Measurements from ENCODE around the gene TBC1D9. TPM values are rescaled to one million over a fixed set of nuclear protein-coding genes. Genes with fewer than 3 reads are reported as not detected.

Gene TBC1D9
- total RNA-seq, 1 experiment from 2014 or later = 9.5 TPM

GRCh38 chr4:140735317-140735716 lies 20.9 kb downstream of the TBC1D9 start:
- Histone ChIP-seq H3K27ac (ENCODE audit: low read depth, low read length) (no peak overlapping the region), H3K4me3 (replicated peaks in 1 of 2; ENCODE audit: low read depth in 1 of 2, low read length in 2 of 2) (no peak overlapping the region), H3K9ac (ENCODE audit: low read length) (no peak overlapping the region), H3K9me2 (ENCODE audit: insufficient read depth) (no peaks in the 10 kb centered on the region), H3K9me3 (ENCODE audit: control insufficient read depth in 1 of 2, insufficient read depth in 1 of 2, low read depth in 1 of 2, low read length in 2 of 2) (no peaks in the 10 kb centered on the region), H3K36me3 (ENCODE audit: control insufficient read depth in 1 of 2, insufficient read depth in 2 of 2, low read length in 2 of 2) (no peaks in the 10 kb centered on the region), H4K20me1 (ENCODE audit: insufficient read depth) (no peaks in the 10 kb centered on the region), H3K79me2 (ENCODE audit: insufficient read depth, low read length) (no peaks in the 10 kb centered on the region), H3K4me1 (ENCODE audit: control insufficient read depth in 1 of 2, insufficient read depth in 2 of 2, low read length in 2 of 2) (peaks cover 0 to 7% of the 10 kb centered on the region in 2 experiments; a peak in 3 of 4 replicates), H3K4me2 (ENCODE audit: low read length) (no peak overlapping the region), H3K27me3 (ENCODE audit: insufficient read depth, low read length) (no peaks in the 10 kb centered on the region), H2AFZ (ENCODE audit: low read depth, low read length, poor library complexity, severe bottlenecking) (no peak overlapping the region)
- ATAC-seq (no peak), DNase-seq (ENCODE audit: low read depth, low spot score) (no peak)
- no peak for TF ChIP-seq ELF1 (IDR thresholded peaks at IDR 0.05; ENCODE audit: borderline replicate concordance, low read depth)
- no peak for TF ChIP-seq MAX (IDR thresholded peaks at IDR 0.05)
- TF ChIP-seq ZFX (IDR thresholded peaks at IDR 0.05) = no peak
- no peak for TF ChIP-seq RAD21 (IDR thresholded peaks at IDR 0.05; ENCODE audit: low read depth)
- ChIA-PET POLR2A (no interaction called here), RAD21 (ENCODE audit: low non-redundant PET in 1 of 2, low total read pairs in 2 of 2, uncharacterized antibody in 2 of 2, unreplicated experiment in 2 of 2) (no interaction called here), CTCF (no interaction called here)
- no TSS peak for BruUV-seq (replicated peaks)
- intact Hi-C loops (cut with micrococcal nuclease) = no loop called here

- DNase-seq (ENCODE audit: low read depth, low spot score) (no peak), ATAC-seq (no peak)
- Histone ChIP-seq H4K20me1 (ENCODE audit: insufficient read depth) (no peaks in the 10 kb centered on the region), H3K36me3 (ENCODE audit: control insufficient read depth in 1 of 2, insufficient read depth in 2 of 2, low read length in 2 of 2) (no peaks in the 10 kb centered on the region), H3K4me3 (replicated peaks in 1 of 2; ENCODE audit: low read depth in 1 of 2, low read length in 2 of 2) (no peak overlapping the region), H3K4me2 (ENCODE audit: low read length) (no peak overlapping the region), H3K9me3 (ENCODE audit: control insufficient read depth in 1 of 2, insufficient read depth in 1 of 2, low read depth in 1 of 2, low read length in 2 of 2) (no peaks in the 10 kb centered on the region), H3K27me3 (ENCODE audit: insufficient read depth, low read length) (no peaks in the 10 kb centered on the region), H3K9me2 (ENCODE audit: insufficient read depth) (no peaks in the 10 kb centered on the region), H3K9ac (ENCODE audit: low read length) (no peak overlapping the region), H3K79me2 (ENCODE audit: insufficient read depth, low read length) (no peaks in the 10 kb centered on the region), H3K27ac (ENCODE audit: low read depth, low read length) (no peak overlapping the region), H3K4me1 (ENCODE audit: control insufficient read depth in 1 of 2, insufficient read depth in 2 of 2, low read length in 2 of 2) (peaks cover 11 to 27% of the 10 kb centered on the region in 2 experiments), H2AFZ (ENCODE audit: low read depth, low read length, poor library complexity, severe bottlenecking) (no peak overlapping the region)
- no peak for TF ChIP-seq CTCF (IDR thresholded peaks at IDR 0.05 in 2 of 3, conservative IDR thresholded peaks at IDR 0.05 in 1 of 3; ENCODE audit: borderline replicate concordance in 1 of 3, insufficient read depth in 1 of 3, low read depth in 2 of 3, low read length in 2 of 3)
- TF ChIP-seq MAX (IDR thresholded peaks at IDR 0.05) = no peak
- CTCF ChIA-PET = interaction anchor here (0.9 kb wide), 1 partner anchor 10 kb away, joined by 3 read pairs; no protein-coding TSS in a partner anchor
- POLR2A ChIA-PET = no interaction called here
- intact Hi-C loops (cut with micrococcal nuclease) = no loop called here
- RAD21 ChIA-PET (ENCODE audit: low non-redundant PET in 1 of 2, low total read pairs in 2 of 2, uncharacterized antibody in 2 of 2, unreplicated experiment in 2 of 2) = no interaction called here
- no TSS peak for BruUV-seq (replicated peaks)
Measured at GRCh38 chr4:140732780-140733179, 23.4 kb downstream of the TBC1D9 start.
